ENCODE data around the gene TENM3. TPM values are rescaled to one million over a fixed set of nuclear protein-coding genes. Genes with fewer than 3 reads are reported as not detected.

TENM3 gene
- total RNA-seq, 2 experiments from 2014 or later = not detected

GRCh38 chr4:182215148-182215547 lies 28.1 kb upstream of the TENM3 start:
- TF ChIP-seq CTCF (IDR thresholded peaks at IDR 0.05) = no peak
- H3K4me3 ChIP-seq (ENCODE audit: low read length) = no peak overlapping the region
- CTCF ChIA-PET = no interaction called here
- Mint-ChIP-seq H3K9me3 (no peaks in the 10 kb centered on the region), H3K27ac (no peak overlapping the region), H3K4me3 (no peak overlapping the region), H3K36me3 (ENCODE audit: low read depth) (no peaks in the 10 kb centered on the region), H3K27me3 (no peaks in the 10 kb centered on the region), H3K4me1 (ENCODE audit: low read depth) (no peaks in the 10 kb centered on the region)
- DNase-seq (no peak), ATAC-seq (ENCODE audit: poor library complexity) (no peak)
- no peaks in the 10 kb centered on the region for H3K27me3 ChIP-seq (ENCODE audit: control insufficient read depth in 1 of 2, insufficient read depth in 2 of 2, low read length in 2 of 2)
- no peak overlapping the region for H3K27ac ChIP-seq (ENCODE audit: low read depth in 1 of 2, low read length in 2 of 2)
- peaks cover 0 to 11% of the 10 kb centered on the region in 2 experiments for H3K9me3 ChIP-seq (ENCODE audit: control insufficient read depth in 1 of 2, insufficient read depth in 1 of 2, low read length in 2 of 2)
- POLR2A ChIA-PET = no interaction called here
- intact Hi-C loops (cut with DNase I, micrococcal nuclease) = no loop called here
- no peaks in the 10 kb centered on the region for H3K4me1 ChIP-seq (ENCODE audit: insufficient read depth, low read length)
- H3K36me3 ChIP-seq (ENCODE audit: insufficient read depth, low read length) = no peaks in the 10 kb centered on the region

GRCh38 chr4:182216005-182216404 lies 27.2 kb upstream of the TENM3 start:
- CTCF ChIA-PET = no interaction called here
- intact Hi-C loops (cut with DNase I, micrococcal nuclease) = no loop called here

GRCh38 chr4:182219411-182220056 lies 23.7 kb upstream of the TENM3 start:
- no peaks in the 10 kb centered on the region for H3K27me3 ChIP-seq (ENCODE audit: control insufficient read depth in 1 of 2, insufficient read depth in 2 of 2, low read length in 2 of 2)
- ATAC-seq (ENCODE audit: poor library complexity) = no peak
- TF ChIP-seq CTCF (IDR thresholded peaks at IDR 0.05) = no peak
- H3K4me3 Mint-ChIP-seq = no peak overlapping the region
- ChIA-PET CTCF (no interaction called here), POLR2A (no interaction called here)
- no peaks in the 10 kb centered on the region for H3K4me1 Mint-ChIP-seq (ENCODE audit: low read depth)
- peaks cover 0 to 7% of the 10 kb centered on the region in 2 experiments for H3K9me3 ChIP-seq (ENCODE audit: control insufficient read depth in 1 of 2, insufficient read depth in 1 of 2, low read length in 2 of 2)
- no peaks in the 10 kb centered on the region for H3K36me3 Mint-ChIP-seq (ENCODE audit: low read depth)
- no peaks in the 10 kb centered on the region for H3K27me3 Mint-ChIP-seq
- no peak overlapping the region for H3K27ac Mint-ChIP-seq
- H3K4me1 ChIP-seq (ENCODE audit: insufficient read depth, low read length) = no peaks in the 10 kb centered on the region
- H3K9me3 Mint-ChIP-seq = no peaks in the 10 kb centered on the region
- no peak for DNase-seq
- no peaks in the 10 kb centered on the region for H3K36me3 ChIP-seq (ENCODE audit: insufficient read depth, low read length)
- no peak overlapping the region for H3K27ac ChIP-seq (ENCODE audit: low read depth in 1 of 2, low read length in 2 of 2)
- intact Hi-C loops (cut with DNase I, micrococcal nuclease) = no loop called here
- H3K4me3 ChIP-seq (ENCODE audit: low read length) = no peak overlapping the region

More at GRCh38 chr4:182216005-182216404, 27.2 kb upstream of the TENM3 start:
- no peak for ATAC-seq (ENCODE audit: poor library complexity)
- Mint-ChIP-seq H3K27me3 (no peaks in the 10 kb centered on the region), H3K27ac (no peak overlapping the region), H3K4me1 (ENCODE audit: low read depth) (no peaks in the 10 kb centered on the region), H3K36me3 (ENCODE audit: low read depth) (no peaks in the 10 kb centered on the region), H3K4me3 (no peak overlapping the region), H3K9me3 (no peaks in the 10 kb centered on the region)
- no peak for TF ChIP-seq CTCF (IDR thresholded peaks at IDR 0.05)
- DNase-seq = no peak
- H3K9me3 ChIP-seq (ENCODE audit: control insufficient read depth in 1 of 2, insufficient read depth in 1 of 2, low read length in 2 of 2) = peaks cover 0 to 11% of the 10 kb centered on the region in 2 experiments
- H3K4me3 ChIP-seq (ENCODE audit: low read length) = no peak overlapping the region
- H3K27me3 ChIP-seq (ENCODE audit: control insufficient read depth in 1 of 2, insufficient read depth in 2 of 2, low read length in 2 of 2) = no peaks in the 10 kb centered on the region
- H3K36me3 ChIP-seq (ENCODE audit: insufficient read depth, low read length) = no peaks in the 10 kb centered on the region
- POLR2A ChIA-PET = no interaction called here
- no peak overlapping the region for H3K27ac ChIP-seq (ENCODE audit: low read depth in 1 of 2, low read length in 2 of 2)
- H3K4me1 ChIP-seq (ENCODE audit: insufficient read depth, low read length) = no peaks in the 10 kb centered on the region
